OCI-LY7 (cell line): ENCODE results near the gene IGSF21.

Experiments used
- EZH2phosphoT487 ChIP-seq: fragments of 200-600 bp; sonication (generic); IDR thresholded peaks from 2 replicates; pipeline ENCODE4 v1.6.1; 2018; ENCODE audit warnings: low read depth, borderline replicate concordance, mild to moderate bottlenecking, mixed run types, antibody characterized with exemption, low read length, moderate library complexity, mixed read lengths
- TF ChIP-seq, protein P1 (sequence below): fragments of 200-600 bp; sonication (generic); conservative IDR thresholded peaks from 2 replicates; pipeline ENCODE4 v1.5.1; 2014; ENCODE audit warnings: mild to moderate bottlenecking, antibody characterized with exemption, low read length, moderate library complexity, mixed read lengths

GRCh38 chr1:18107369-18108298, at the start of gene IGSF21:
- TF ChIP-seq, protein P1, sequence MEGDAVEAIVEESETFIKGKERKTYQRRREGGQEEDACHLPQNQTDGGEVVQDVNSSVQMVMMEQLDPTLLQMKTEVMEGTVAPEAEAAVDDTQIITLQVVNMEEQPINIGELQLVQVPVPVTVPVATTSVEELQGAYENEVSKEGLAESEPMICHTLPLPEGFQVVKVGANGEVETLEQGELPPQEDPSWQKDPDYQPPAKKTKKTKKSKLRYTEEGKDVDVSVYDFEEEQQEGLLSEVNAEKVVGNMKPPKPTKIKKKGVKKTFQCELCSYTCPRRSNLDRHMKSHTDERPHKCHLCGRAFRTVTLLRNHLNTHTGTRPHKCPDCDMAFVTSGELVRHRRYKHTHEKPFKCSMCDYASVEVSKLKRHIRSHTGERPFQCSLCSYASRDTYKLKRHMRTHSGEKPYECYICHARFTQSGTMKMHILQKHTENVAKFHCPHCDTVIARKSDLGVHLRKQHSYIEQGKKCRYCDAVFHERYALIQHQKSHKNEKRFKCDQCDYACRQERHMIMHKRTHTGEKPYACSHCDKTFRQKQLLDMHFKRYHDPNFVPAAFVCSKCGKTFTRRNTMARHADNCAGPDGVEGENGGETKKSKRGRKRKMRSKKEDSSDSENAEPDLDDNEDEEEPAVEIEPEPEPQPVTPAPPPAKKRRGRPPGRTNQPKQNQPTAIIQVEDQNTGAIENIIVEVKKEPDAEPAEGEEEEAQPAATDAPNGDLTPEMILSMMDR = no peak
- no peak for TF ChIP-seq EZH2phosphoT487
